Measurements from ENCODE around the gene TMEM247.

GRCh38 chr2:46444732-46445131 is 34.6 kb upstream of the TMEM247 start:
- TF ChIP-seq POLR2AphosphoS5 (IDR thresholded peaks at IDR 0.05), result no peak
- TF ChIP-seq CTCF (IDR thresholded peaks at IDR 0.05), result no peak
- no peak for TF ChIP-seq POLR2A (IDR thresholded peaks at IDR 0.05)
